DMS153 (cell line): ENCODE data around the gene MAD2L2.

Source experiments
- DNase-seq: peaks from one replicate; lab custom pipeline; 2025; lab: John Stamatoyannopoulos, UW

Gene MAD2L2

GRCh38 chr1:11682287-11682771 is 1.4 kb upstream of the MAD2L2 start:
- no peak for DNase-seq

DNA sequence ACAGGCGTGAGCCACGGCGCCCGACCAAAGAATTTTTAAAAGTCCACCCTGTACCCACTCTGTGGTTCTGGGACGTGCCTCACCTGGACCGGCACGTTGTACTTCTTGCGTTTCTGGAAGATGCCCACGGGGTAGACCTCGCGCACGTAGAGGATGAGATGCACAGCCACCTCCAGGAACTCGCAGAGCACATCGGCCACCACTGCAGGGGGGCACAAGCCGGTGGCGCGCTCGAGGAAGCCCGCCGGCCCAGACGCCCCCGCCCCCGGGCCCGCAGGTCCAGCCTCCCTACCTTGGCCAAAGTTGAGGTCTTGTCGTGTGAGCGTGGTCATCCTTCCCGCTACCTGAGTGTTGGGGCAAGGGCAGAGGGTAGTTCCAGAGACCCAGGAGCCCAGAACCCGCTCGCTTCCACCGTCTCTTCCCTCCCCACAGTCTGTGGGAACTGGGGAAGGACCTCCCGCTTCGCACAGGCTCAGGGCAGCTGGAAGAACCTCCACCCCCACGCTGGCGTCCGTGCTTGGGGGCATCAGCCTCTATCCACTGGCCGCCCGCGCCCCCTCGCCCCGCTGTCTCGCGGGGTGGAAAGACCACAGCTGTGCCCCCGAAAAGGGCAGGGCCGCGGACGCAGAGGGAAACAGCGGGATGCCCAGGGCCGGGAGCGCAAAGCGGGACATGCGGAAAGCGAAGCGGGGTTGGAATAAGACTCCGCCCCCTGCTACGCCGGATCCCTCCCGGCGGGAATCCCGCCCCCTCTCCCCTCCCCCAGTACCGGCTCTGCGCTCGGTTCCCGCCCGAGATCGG is 478 bp downstream of the MAD2L2 start:
- DNase-seq, result no peak

- DNase-seq, result no peak
These were observed 2.5 kb downstream of the MAD2L2 start for GRCh38 chr1:11678442-11678841.

DNA sequence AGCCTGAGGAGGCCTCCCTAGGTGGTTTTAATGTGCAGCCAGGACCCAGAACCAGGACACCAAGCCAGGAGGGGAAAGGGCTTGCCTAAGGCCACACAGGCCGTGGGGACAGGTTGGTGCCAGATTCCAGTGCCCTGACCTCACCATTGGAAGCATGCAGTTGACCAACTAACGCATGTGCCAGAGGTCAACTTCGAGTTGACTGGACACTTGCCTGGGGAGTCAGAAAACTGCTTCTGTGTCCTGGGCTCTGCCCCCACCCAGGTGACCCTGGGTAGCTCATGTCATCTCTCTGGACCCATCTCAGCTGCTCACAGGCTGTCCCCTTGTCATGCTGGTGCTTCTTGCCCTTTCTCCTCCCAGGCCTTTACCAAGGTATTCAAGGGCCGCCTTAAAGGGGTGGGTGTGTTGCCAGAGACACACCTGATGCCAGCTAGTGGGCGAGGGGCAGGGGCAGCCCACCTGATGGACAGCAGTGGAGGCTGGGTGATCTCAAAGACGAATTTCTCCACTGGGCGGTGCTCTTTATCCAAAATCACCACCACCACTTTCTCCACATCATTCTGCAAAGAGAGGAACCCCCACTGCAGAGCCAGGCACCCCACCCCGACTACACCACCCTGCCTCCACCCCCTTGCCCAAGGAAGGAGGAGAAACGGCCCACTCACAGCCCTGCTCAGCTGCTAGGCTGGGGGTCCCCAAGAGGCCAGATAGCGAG is 4.4 kb downstream of the MAD2L2 start:
- no peak for DNase-seq

- no peak for DNase-seq
These were observed 5.6 kb downstream of the MAD2L2 start for GRCh38 chr1:11675325-11675724.

GRCh38 chr1:11674488-11674887 is 6.5 kb downstream of the MAD2L2 start:
- DNase-seq, result no peak

DNA sequence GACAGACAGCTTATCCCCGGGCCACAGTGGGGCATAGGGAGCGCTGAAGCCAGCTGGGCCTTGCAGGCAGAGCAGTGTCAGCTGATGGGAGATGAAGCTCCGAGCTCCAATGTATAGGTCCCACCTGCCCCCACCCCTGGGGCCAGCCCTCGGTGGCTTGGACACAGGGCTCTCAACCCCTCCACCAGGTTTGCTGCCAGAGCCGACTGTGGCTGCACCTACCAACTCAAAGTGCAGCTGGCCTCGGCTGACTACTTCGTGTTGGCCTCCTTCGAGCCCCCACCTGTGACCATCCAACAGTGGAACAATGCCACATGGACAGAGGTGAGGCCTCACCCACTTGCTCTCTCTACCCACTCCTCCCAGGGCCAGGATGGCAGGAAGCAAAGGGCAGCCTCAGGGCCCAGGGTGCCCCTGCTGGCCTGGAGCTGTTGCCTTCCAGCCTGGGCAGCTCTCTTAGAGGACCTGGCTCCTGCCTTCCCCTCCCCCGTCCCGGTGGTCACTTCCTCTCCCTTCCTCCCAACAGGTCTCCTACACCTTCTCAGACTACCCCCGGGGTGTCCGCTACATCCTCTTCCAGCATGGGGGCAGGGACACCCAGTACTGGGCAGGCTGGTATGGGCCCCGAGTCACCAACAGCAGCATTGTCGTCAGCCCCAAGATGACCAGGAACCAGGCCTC is 7.7 kb downstream of the MAD2L2 start:
- DNase-seq, result no peak

GRCh38 chr1:11671544-11672286 is 9.2 kb downstream of the MAD2L2 start:
- no peak for DNase-seq

- no peak for DNase-seq
These were observed 9.8 kb downstream of the MAD2L2 start for GRCh38 chr1:11671205-11671543.

GRCh38 chr1:11670747-11671146 is 10.2 kb downstream of the MAD2L2 start:
- no peak for DNase-seq

DNA sequence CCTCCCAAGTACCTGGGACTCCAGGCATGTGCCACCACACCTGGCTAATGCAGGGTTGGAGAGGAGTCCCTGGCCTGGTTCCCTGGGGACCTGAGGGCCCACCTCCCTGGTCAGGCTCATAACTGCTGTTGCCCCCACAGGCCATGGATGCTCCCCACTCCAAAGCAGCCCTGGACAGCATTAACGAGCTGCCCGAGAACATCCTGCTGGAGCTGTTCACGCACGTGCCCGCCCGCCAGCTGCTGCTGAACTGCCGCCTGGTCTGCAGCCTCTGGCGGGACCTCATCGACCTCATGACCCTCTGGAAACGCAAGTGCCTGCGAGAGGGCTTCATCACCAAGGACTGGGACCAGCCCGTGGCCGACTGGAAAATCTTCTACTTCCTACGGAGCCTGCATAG is 12.4 kb downstream of the MAD2L2 start:
- DNase-seq, result no peak

GRCh38 chr1:11664336-11665065 is 16.4 kb downstream of the MAD2L2 start:
- no peak for DNase-seq

GRCh38 chr1:11661103-11661502 is 19.8 kb downstream of the MAD2L2 start:
- no peak for DNase-seq

DNA sequence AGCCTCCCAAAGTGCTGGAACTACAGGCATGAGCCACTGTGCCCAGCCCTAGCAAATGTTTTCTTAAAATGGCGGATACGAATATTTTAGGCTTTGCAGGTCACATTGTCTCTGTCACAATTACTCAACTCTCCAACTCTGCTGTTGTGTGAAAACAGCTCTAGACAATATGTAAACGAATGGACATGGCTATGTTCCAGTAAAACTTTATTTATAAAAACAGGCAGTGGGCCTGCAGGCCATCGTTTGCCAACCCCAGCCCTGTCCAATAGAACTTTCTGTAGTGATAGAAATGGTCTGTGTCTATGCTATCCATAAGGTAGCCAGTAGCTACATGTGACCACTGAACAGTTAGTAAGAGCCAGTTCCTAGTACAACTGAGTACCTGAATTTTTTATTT is 21.2 kb downstream of the MAD2L2 start:
- no peak for DNase-seq

DNA sequence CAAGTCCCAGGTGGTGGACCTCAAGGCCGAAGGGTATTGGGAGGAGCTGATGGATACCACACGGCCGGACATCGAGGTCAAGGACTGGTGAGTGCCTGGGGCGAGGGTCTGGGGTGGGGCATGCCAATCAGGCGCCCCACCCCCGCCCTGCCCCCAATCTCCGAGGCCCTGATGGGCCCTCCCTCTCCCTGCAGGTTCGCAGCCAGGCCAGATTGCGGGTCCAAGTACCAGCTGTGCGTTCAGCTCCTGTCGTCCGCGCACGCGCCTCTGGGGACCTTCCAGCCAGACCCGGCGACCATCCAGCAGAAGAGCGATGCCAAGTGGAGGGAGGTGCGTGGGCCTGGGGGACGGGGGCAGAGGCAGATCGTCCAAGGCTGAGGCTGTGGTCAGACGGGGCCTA is 22.4 kb downstream of the MAD2L2 start:
- DNase-seq, result no peak

GRCh38 chr1:11657654-11658053 is 23.3 kb downstream of the MAD2L2 start:
- DNase-seq, result no peak

DNA sequence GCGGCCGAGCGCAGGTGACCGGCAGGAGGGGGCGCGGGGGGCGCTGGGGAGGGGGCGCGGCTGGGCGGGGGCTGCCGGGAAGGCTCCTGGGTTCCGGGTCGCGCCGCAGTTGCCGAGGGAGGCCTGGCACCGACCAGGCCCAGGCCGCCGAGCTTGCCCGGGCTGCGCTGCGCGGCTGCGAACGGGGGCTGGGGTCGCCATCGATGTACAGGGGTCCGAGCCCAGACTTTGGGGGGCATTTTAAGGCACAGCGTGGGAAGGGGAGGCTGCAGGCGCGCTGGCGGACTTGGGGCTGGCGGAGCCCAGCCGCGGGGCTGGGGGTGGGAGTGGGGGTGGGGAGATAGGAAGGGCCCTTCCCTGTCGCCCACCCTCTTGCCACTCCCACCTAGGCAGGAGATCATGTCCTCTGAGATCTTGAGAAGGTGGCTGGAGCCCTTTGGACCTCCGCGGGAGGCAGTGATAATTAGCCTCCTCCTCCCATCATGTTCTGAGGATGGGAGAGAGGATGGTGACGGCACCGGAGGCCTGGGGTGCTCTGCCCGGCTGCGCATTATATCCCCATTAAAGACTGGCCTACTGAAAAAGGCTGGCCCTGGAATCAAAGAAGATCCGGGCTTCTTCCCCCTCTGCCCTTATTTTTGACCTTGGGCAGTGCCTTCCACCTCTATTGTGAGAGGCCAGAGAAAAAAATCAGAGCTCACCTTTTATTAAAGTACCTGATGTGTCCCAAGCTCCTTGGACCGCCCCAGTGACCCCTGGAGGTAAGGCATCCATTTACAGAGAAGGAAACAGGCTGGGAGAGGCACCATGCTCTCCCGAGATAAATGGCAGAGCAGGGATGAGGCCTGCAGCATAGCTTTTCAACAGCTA is 25.8 kb downstream of the MAD2L2 start:
- no peak for DNase-seq

DNA sequence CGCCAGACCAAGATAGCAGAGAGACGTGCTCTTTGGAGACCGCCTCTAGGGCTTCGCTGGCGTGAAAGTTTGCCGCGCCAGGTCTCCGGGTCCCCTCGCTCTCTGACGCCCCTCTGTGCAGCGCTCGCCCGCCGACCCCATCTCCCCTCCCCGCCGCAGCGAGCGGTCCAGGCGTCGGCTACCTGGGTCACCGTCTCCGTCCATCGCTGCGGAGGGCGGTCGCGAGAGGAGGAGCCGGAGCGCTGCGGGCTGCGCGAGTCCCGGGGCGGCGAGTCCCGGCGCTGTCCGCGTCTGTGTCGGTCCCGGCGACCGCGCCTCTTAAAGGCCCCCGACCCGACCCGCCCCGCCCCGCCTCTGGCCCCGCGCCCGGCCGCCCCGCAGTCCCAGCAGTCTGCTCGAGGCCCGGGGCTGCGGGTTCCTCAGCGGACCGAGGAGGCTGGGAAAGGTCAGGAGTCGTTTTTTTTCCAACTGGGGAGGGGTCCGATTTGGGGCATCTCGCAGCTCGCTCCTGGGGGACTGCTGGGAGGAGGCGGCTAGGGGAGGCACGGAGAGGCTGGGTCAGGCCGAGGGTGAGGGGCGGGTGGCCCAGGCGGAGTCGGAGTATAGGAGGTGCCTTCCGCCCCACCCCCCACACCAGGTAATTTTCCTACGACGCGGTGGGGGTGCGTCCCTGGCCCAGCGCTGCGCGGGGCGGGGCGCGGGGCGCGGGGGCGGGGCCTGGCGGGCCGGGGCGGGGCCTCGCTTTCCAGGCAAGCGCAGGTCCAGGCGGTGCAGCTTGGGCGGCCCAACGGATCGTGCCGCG is 26.6 kb downstream of the MAD2L2 start, which contains the start of the genes FBXO2 and FBXO44:
Gene FBXO2, minus strand, starts transcription at position 293 of the 802 bp plus-strand sequence. Its CDS starts 89 bp downstream, at position 204.
Gene FBXO44, plus strand, starts transcription at position 741 of the 802 bp plus-strand sequence. CDS start 959 bp downstream, outside the sequence.
- no peak for DNase-seq

- DNase-seq, result no peak
These were observed 27.1 kb downstream of the MAD2L2 start for GRCh38 chr1:11653861-11654136.
